ENCODE measurements around the gene MAPKAPK2.

GRCh38 chr1:206685334-206685768 lies 646 bp downstream of the MAPKAPK2 start:
- no peak for TF ChIP-seq CTCF (optimal IDR thresholded peaks at IDR 0.05 in 1 of 3, IDR thresholded peaks at IDR 0.05 in 1 of 3, conservative IDR thresholded peaks at IDR 0.05 in 1 of 3; ENCODE audit: extremely low read depth in 1 of 3, insufficient read depth in 2 of 3, low read length in 3 of 3)
- TF ChIP-seq EZH2 (IDR thresholded peaks at IDR 0.05; ENCODE audit: low read length): no peak
